IMR-90 (cell line): ENCODE measurements around the gene AP2B1. TPM values are rescaled to one million over a fixed set of nuclear protein-coding genes. Genes with fewer than 3 reads are reported as not detected.

ENCODE experiments used
- ATAC-seq: fragments of 200-7000 bp; cut with Tn5 transposase; 2 replicates; pipeline ENCODE4 v1.9.1; 2020; ENCODE audit warnings: low read depth, mild to moderate bottlenecking, moderate library complexity
- BruUV-seq: library from RNA; stranded (reverse); fragments of 400-500 nt; replicated peaks from 2 replicates; lab custom pipeline; 2021; lab: Mats Ljungman, UMichigan
- CTCF ChIA-PET: fragments of 300-600 bp; formaldehyde crosslinking; extraction: SDS; loops from one replicate; lab custom pipeline; 2021; ENCODE audit warnings: antibody characterized with exemption; lab: Yijun Ruan, JAX
- POLR2A ChIA-PET: fragments of 300-600 bp; sonication (Branson Sonifier 250); formaldehyde crosslinking; loops from one replicate; lab custom pipeline; 2022; ENCODE audit warnings: antibody characterized with exemption; ENCODE audit not compliant: unreplicated experiment; lab: Charles Lee
- DNase-seq: peaks from one replicate; pipeline ENCODE4 v3.0.0; 2013
- H2AFZ ChIP-seq: replicated peaks from 2 replicates; pipeline ENCODE3; 2013; ENCODE audit warnings: low read length, mild to moderate bottlenecking; ENCODE audit not compliant: poor library complexity
- H2AK5ac ChIP-seq: 2 replicates; pipeline ENCODE4 v1.6.1; 2013; ENCODE audit warnings: low read depth, low read length, inconsistent platforms
- H2AK9ac ChIP-seq: replicated peaks from 2 replicates; pipeline ENCODE3; 2013; ENCODE audit warnings: mild to moderate bottlenecking, low read depth, low read length, moderate library complexity; ENCODE audit not compliant: poor library complexity
- H2BK120ac ChIP-seq: 2 replicates; pipeline ENCODE4 v1.6.1; 2013; ENCODE audit warnings: low read depth, low read length, inconsistent platforms
- H2BK15ac ChIP-seq: 3 replicates; pipeline ENCODE4 v1.6.1; 2013; ENCODE audit warnings: low read depth, low read length, inconsistent platforms
- H2BK20ac ChIP-seq: 2 replicates; pipeline ENCODE4 v1.6.1; 2013; ENCODE audit warnings: low read depth, mild to moderate bottlenecking, inconsistent platforms, low read length, moderate library complexity
- H2BK5ac ChIP-seq: 2 replicates; pipeline ENCODE4 v1.6.1; 2013; ENCODE audit warnings: mild to moderate bottlenecking, low read depth, low read length, inconsistent platforms; ENCODE audit not compliant: poor library complexity, severe bottlenecking
- H3K14ac ChIP-seq: replicated peaks from 2 replicates; pipeline ENCODE4 v1.6.1; 2013; ENCODE audit warnings: low read depth, low read length, inconsistent platforms
- H3K18ac ChIP-seq: 2 replicates; pipeline ENCODE4 v1.6.1; 2013; ENCODE audit warnings: low read depth, low read length, control low read depth
- H3K23ac ChIP-seq: 2 replicates; pipeline ENCODE4 v1.6.1; 2013; ENCODE audit warnings: low read depth, low read length, inconsistent platforms
- H3K27ac ChIP-seq: 2 replicates; pipeline ENCODE4 v1.5.1; 2013; ENCODE audit warnings: mild to moderate bottlenecking, control low read depth, low read length; ENCODE audit not compliant: insufficient read depth
- H3K27me3 ChIP-seq: 2 replicates; pipeline ENCODE4 v1.6.1; 2013; ENCODE audit warnings: low read length; ENCODE audit not compliant: control insufficient read depth, insufficient read depth
- H3K36me3 ChIP-seq: 2 replicates; pipeline ENCODE4 v1.6.1; 2013; ENCODE audit warnings: low read length, mixed read lengths; ENCODE audit not compliant: control insufficient read depth, insufficient read depth
- H3K4ac ChIP-seq: 2 replicates; pipeline ENCODE4 v1.6.1; 2013; ENCODE audit warnings: low read depth, low read length, inconsistent platforms
- H3K4me1 ChIP-seq: 2 replicates; pipeline ENCODE4 v1.6.1; 2013; ENCODE audit warnings: low read length, mixed read lengths; ENCODE audit not compliant: control insufficient read depth, insufficient read depth
- H3K4me2 ChIP-seq: 2 replicates; pipeline ENCODE4 v1.6.1; 2013; ENCODE audit warnings: low read depth, mild to moderate bottlenecking, control low read depth, low read length, moderate library complexity
- H3K4me3 ChIP-seq: 2 replicates; pipeline ENCODE4 v1.5.1; 2013; ENCODE audit warnings: low read depth, mild to moderate bottlenecking, control low read depth, low read length, moderate library complexity; ENCODE audit not compliant: insufficient read depth
- H3K56ac ChIP-seq: 2 replicates; pipeline ENCODE4 v1.6.1; 2013; ENCODE audit warnings: low read length, inconsistent platforms; ENCODE audit not compliant: insufficient read depth; ENCODE audit errors: extremely low read depth
- H3K79me1 ChIP-seq, 2 experiments: 2 replicates each; pipeline ENCODE4 v1.6.1; 2013; ENCODE audit warnings: low read length in 2 of 2, inconsistent platforms in 1 of 2, low read depth in 1 of 2
- H3K9ac ChIP-seq: 2 replicates; pipeline ENCODE4 v1.6.1; 2013; ENCODE audit warnings: low read depth, low read length, control low read depth
- H3K9me1 ChIP-seq: 2 replicates; pipeline ENCODE4 v1.6.1; 2013; ENCODE audit warnings: low read length, inconsistent platforms; ENCODE audit not compliant: insufficient read depth
- H3K9me3 ChIP-seq: 2 replicates; pipeline ENCODE4 v1.6.1; 2013; ENCODE audit warnings: low read length; ENCODE audit not compliant: control insufficient read depth, insufficient read depth
- H4K20me1 ChIP-seq: 2 replicates; pipeline ENCODE4 v1.6.1; 2013; ENCODE audit warnings: low read length, inconsistent platforms; ENCODE audit not compliant: insufficient read depth
- H4K5ac ChIP-seq: 2 replicates; pipeline ENCODE4 v1.6.1; 2013; ENCODE audit warnings: mild to moderate bottlenecking, low read depth, low read length, control low read depth
- H4K8ac ChIP-seq, 2 experiments: 2 replicates each; pipeline ENCODE4 v1.6.1; 2013; ENCODE audit warnings: low read depth in 2 of 2, low read length in 2 of 2, control low read depth in 1 of 2, inconsistent platforms in 1 of 2
- H4K91ac ChIP-seq: 2 replicates; pipeline ENCODE4 v1.6.1; 2013; ENCODE audit warnings: low read depth, low read length, inconsistent platforms; ENCODE audit not compliant: insufficient read depth
- CHD1 ChIP-seq: IDR thresholded peaks from 2 replicates; pipeline ENCODE4 v1.6.1; 2012; ENCODE audit warnings: low read depth, low read length, improper control_type of control experiment
- MAFK ChIP-seq: IDR thresholded peaks from 2 replicates; pipeline ENCODE4 v1.6.1; 2012; ENCODE audit warnings: low read depth, low read length, improper control_type of control experiment
- RFX5 ChIP-seq: IDR thresholded peaks from 2 replicates; pipeline ENCODE4 v1.8.0; 2012; ENCODE audit warnings: low read depth, mild to moderate bottlenecking, low read length, moderate library complexity
- SMC3 ChIP-seq: fragments of 150-350 bp; IDR thresholded peaks from 2 replicates; pipeline ENCODE4 v1.6.1; 2016; ENCODE audit warnings: low read depth, mild to moderate bottlenecking, antibody characterized with exemption, low read length, moderate library complexity
- USF2 ChIP-seq: fragments of 150-350 bp; IDR thresholded peaks from 2 replicates; pipeline ENCODE4 v1.6.1; 2017; ENCODE audit warnings: mild to moderate bottlenecking, antibody characterized with exemption, low read length, low read depth
- WGBS, 2 experiments: methylation state at CpG; one replicate each; pipeline versions ENCODE4 v1.1.5 to v1.1.7; 2013; ENCODE audit warnings: missing lambda C conversion rate in 2 of 2; ENCODE audit not compliant: insufficient read length in 1 of 2; ENCODE audit errors: extremely low coverage in 2 of 2; 5-methylcytosine and 5-hydroxymethylcytosine counted together
- dilution Hi-C: fragments of 300-500 bp; cut with HindIII; formaldehyde crosslinking; loops from one replicate; pipeline ENCODE4 v1.14.3; 2018; ENCODE audit warnings: low sequenced_read_pairs; ENCODE audit not compliant: unreplicated experiment
- in situ Hi-C: fragments of 300-500 bp; cut with MboI; formaldehyde crosslinking; loops from 3 replicates; pipeline ENCODE4 v1.14.3; 2019; ENCODE audit warnings: low sequenced_read_pairs, inconsistent platforms, mixed read lengths
- intact Hi-C: fragments of 100-400 bp; cut with micrococcal nuclease; formaldehyde crosslinking; loops from 2 replicates; pipeline ENCODE4 v1.10.0; 2022
- polyA plus RNA-seq, 3 experiments: library from polyadenylated mRNA; depleted of rRNA; stranded (reverse); fragments of >200 nt; gene quantifications; 2 replicates each; pipeline ENCODE4 v1.2.3, GENCODE V29; 2012; ENCODE audit warnings: low replicate concordance in 1 of 3
- total RNA-seq: library from RNA; depleted of rRNA; stranded (reverse); fragments of >200 nt; gene quantifications from 2 replicates; pipeline ENCODE4 v1.2.3, GENCODE V29; 2012

Gene AP2B1
- total and polyA plus RNA-seq, 2 of the 4 experiments (the other 2 are of a cell fraction): 102 to 125 TPM

GRCh38 chr17:35584061-35584460, 3.1 kb upstream of the AP2B1 start:
- H3K9ac ChIP-seq: no peak overlapping the region
- H3K18ac ChIP-seq: no peak overlapping the region
- intact Hi-C loops (no loop called here), dilution Hi-C loops (no loop called here), in situ Hi-C loops (loop anchor here (25.0 kb wide), 1 partner anchor 597 kb away; the partner anchor contains the start of gene LIG3)
- no peak overlapping the region for H3K14ac ChIP-seq
- no peak for ATAC-seq
- H2BK120ac ChIP-seq: no peak overlapping the region
- H3K9me1 ChIP-seq: no peaks in the 10 kb centered on the region; the same call in none of the 2 replicates
- POLR2A ChIA-PET: no interaction called here
- no peak overlapping the region for H2AK9ac ChIP-seq
- H3K4me3 ChIP-seq: no peak overlapping the region
- H3K27me3 ChIP-seq: no peaks in the 10 kb centered on the region
- peaks cover 9 to 21% of the 10 kb centered on the region in 2 experiments; a peak in 3 of 4 replicates for H3K79me1 ChIP-seq
- no peak overlapping the region for H3K27ac ChIP-seq
- H4K20me1 ChIP-seq: 0 out of 2 replicates have a peak, but pooled peaks cover under 1% of the 10 kb centered on the region
- H3K56ac ChIP-seq: no peak overlapping the region
- no peak overlapping the region for H3K23ac ChIP-seq
- no peaks in the 10 kb centered on the region for H3K36me3 ChIP-seq
- DNase-seq: no peak
- H2AFZ ChIP-seq: no peak overlapping the region
- no peaks in the 10 kb centered on the region for H3K9me3 ChIP-seq
- no peak overlapping the region for H4K91ac ChIP-seq
- TF ChIP-seq USF2: no peak
- TF ChIP-seq RFX5: no peak
- no peak for TF ChIP-seq MAFK
- TF ChIP-seq CHD1: no peak
- no peak for TF ChIP-seq SMC3
- no peak overlapping the region for H4K8ac ChIP-seq
- no peak overlapping the region for H2AK5ac ChIP-seq
- no peak overlapping the region for H3K4me2 ChIP-seq
- no peak overlapping the region for H2BK20ac ChIP-seq
- H3K4ac ChIP-seq: no peak overlapping the region
- BruUV-seq: no TSS peak
- no peak overlapping the region for H4K5ac ChIP-seq
- H3K4me1 ChIP-seq: no peaks in the 10 kb centered on the region; the same call in 1 of the 2 replicates
- no peak overlapping the region for H2BK5ac ChIP-seq
- H2BK15ac ChIP-seq: no peak overlapping the region
- CTCF ChIA-PET: no interaction called here
- WGBS, 2 experiments: no CpG with 5 or more reads among the region's 1 CpG
